Measurements from ENCODE around the gene KLHL29.
A peak's percentile ranks its signal among the peaks of the same experiment; 100 is the strongest.

KLHL29 gene

GRCh38 chr2:23457990-23458682 is 73.2 kb downstream of the KLHL29 start:
- Histone ChIP-seq H2AFZ (ENCODE audit: low read length) (no peak overlapping the region), H3K27ac (replicated peaks; ENCODE audit: low read length) (no peak overlapping the region), H2BK5ac (ENCODE audit: low read length) (no peak overlapping the region), H4K91ac (ENCODE audit: low read depth, low read length, poor library complexity) (no peak overlapping the region), H3K9me3 (replicated peaks in 1 of 2; ENCODE audit: control insufficient read depth in 2 of 2, insufficient read depth in 1 of 2, low read depth in 1 of 2, low read length in 2 of 2) (no peaks in the 10 kb centered on the region), H3K18ac (ENCODE audit: low read length) (no peak overlapping the region), H2AK5ac (ENCODE audit: low read depth, low read length) (peak overlapping the region; percentile 0), H2BK15ac (ENCODE audit: low read length) (no peak overlapping the region), H2BK120ac (ENCODE audit: low read depth, low read length) (no peak overlapping the region), H3K14ac (ENCODE audit: low read length) (no peak overlapping the region), H3K9ac (ENCODE audit: low read depth, low read length, poor library complexity) (no peak overlapping the region), H3K4ac (ENCODE audit: low read length) (no peak overlapping the region), H3K36me3 (replicated peaks in 1 of 2; ENCODE audit: control insufficient read depth in 2 of 2, insufficient read depth in 2 of 2, low read length in 2 of 2) (no peaks in the 10 kb centered on the region), H3K27me3 (ENCODE audit: control insufficient read depth in 3 of 3, insufficient read depth in 3 of 3, low read depth in 1 of 3, low read length in 3 of 3) (no peaks in the 10 kb centered on the region), H3K4me1 (ENCODE audit: control insufficient read depth in 2 of 2, insufficient read depth in 1 of 2, low read depth in 1 of 2, low read length in 2 of 2) (peaks cover 16 to 31% of the 10 kb centered on the region in 2 donors), H3K4me3 (ENCODE audit: low read length in 2 of 2) (no peak overlapping the region), H3K4me2 (ENCODE audit: insufficient read depth, low read length, poor library complexity, severe bottlenecking) (no peak overlapping the region), H2BK12ac (ENCODE audit: low read length) (no peak overlapping the region), H4K8ac (ENCODE audit: low read depth, low read length) (no peak overlapping the region), H3K79me1 (ENCODE audit: low read depth, low read length) (no peaks in the 10 kb centered on the region), H3K23ac (ENCODE audit: low read depth, low read length, poor library complexity) (no peak overlapping the region)
- DNase-seq (ENCODE audit: low spot score), result no peak
- WGBS, 2 donors (ENCODE audit: extremely low coverage in 2 of 2, insufficient read length in 2 of 2, insufficient replicate concordance in 1 of 2), result no CpG with 5 or more reads among the region's 13 CpGs

GRCh38 chr2:23459032-23459431 is 74.1 kb downstream of the KLHL29 start:
- no peaks in the 10 kb centered on the region for H3K79me1 ChIP-seq (ENCODE audit: low read depth, low read length)
- H2AK5ac ChIP-seq (ENCODE audit: low read depth, low read length), result no peak overlapping the region
- no CpG with 5 or more reads among the region's 2 CpGs for WGBS, 2 donors (ENCODE audit: extremely low coverage in 2 of 2, insufficient read length in 2 of 2, insufficient replicate concordance in 1 of 2)
- no peak overlapping the region for H2BK15ac ChIP-seq (ENCODE audit: low read length)
- no peaks in the 10 kb centered on the region for H3K27me3 ChIP-seq (ENCODE audit: control insufficient read depth in 3 of 3, insufficient read depth in 3 of 3, low read depth in 1 of 3, low read length in 3 of 3)
- H3K9ac ChIP-seq (ENCODE audit: low read depth, low read length, poor library complexity), result no peak overlapping the region
- peaks cover 13 to 24% of the 10 kb centered on the region in 2 donors for H3K4me1 ChIP-seq (ENCODE audit: control insufficient read depth in 2 of 2, insufficient read depth in 1 of 2, low read depth in 1 of 2, low read length in 2 of 2)
- H3K14ac ChIP-seq (ENCODE audit: low read length), result no peak overlapping the region
- no peak overlapping the region for H3K4me2 ChIP-seq (ENCODE audit: insufficient read depth, low read length, poor library complexity, severe bottlenecking)
- H3K27ac ChIP-seq (replicated peaks; ENCODE audit: low read length), result no peak overlapping the region
- H2BK5ac ChIP-seq (ENCODE audit: low read length), result no peak overlapping the region
- DNase-seq (ENCODE audit: low spot score), result no peak
- H2BK12ac ChIP-seq (ENCODE audit: low read length), result no peak overlapping the region
- no peak overlapping the region for H3K4me3 ChIP-seq (ENCODE audit: low read length in 2 of 2)
- no peak overlapping the region for H3K18ac ChIP-seq (ENCODE audit: low read length)
- no peak overlapping the region for H2BK120ac ChIP-seq (ENCODE audit: low read depth, low read length)
- H3K9me3 ChIP-seq (replicated peaks in 1 of 2; ENCODE audit: control insufficient read depth in 2 of 2, insufficient read depth in 1 of 2, low read depth in 1 of 2, low read length in 2 of 2), result no peaks in the 10 kb centered on the region
- no peak overlapping the region for H3K4ac ChIP-seq (ENCODE audit: low read length)
- H4K8ac ChIP-seq (ENCODE audit: low read depth, low read length), result no peak overlapping the region
- no peak overlapping the region for H4K91ac ChIP-seq (ENCODE audit: low read depth, low read length, poor library complexity)
- H3K36me3 ChIP-seq (replicated peaks in 1 of 2; ENCODE audit: control insufficient read depth in 2 of 2, insufficient read depth in 2 of 2, low read length in 2 of 2), result no peaks in the 10 kb centered on the region
- no peak overlapping the region for H3K23ac ChIP-seq (ENCODE audit: low read depth, low read length, poor library complexity)
- H2AFZ ChIP-seq (ENCODE audit: low read length), result no peak overlapping the region

GRCh38 chr2:23460228-23460627 is 75.2 kb downstream of the KLHL29 start:
- Histone ChIP-seq H3K4me2 (ENCODE audit: insufficient read depth, low read length, poor library complexity, severe bottlenecking) (no peak overlapping the region), H3K23ac (ENCODE audit: low read depth, low read length, poor library complexity) (no peak overlapping the region), H2BK120ac (ENCODE audit: low read depth, low read length) (no peak overlapping the region), H2AK5ac (ENCODE audit: low read depth, low read length) (no peak overlapping the region), H3K14ac (ENCODE audit: low read length) (no peak overlapping the region), H3K27me3 (ENCODE audit: control insufficient read depth in 3 of 3, insufficient read depth in 3 of 3, low read depth in 1 of 3, low read length in 3 of 3) (no peaks in the 10 kb centered on the region), H3K4ac (ENCODE audit: low read length) (no peak overlapping the region), H3K79me1 (ENCODE audit: low read depth, low read length) (no peaks in the 10 kb centered on the region), H3K9ac (ENCODE audit: low read depth, low read length, poor library complexity) (no peak overlapping the region), H2BK5ac (ENCODE audit: low read length) (no peak overlapping the region), H3K9me3 (replicated peaks in 1 of 2; ENCODE audit: control insufficient read depth in 2 of 2, insufficient read depth in 1 of 2, low read depth in 1 of 2, low read length in 2 of 2) (no peaks in the 10 kb centered on the region), H4K8ac (ENCODE audit: low read depth, low read length) (no peak overlapping the region), H3K4me3 (ENCODE audit: low read length in 2 of 2) (no peak overlapping the region), H2BK12ac (ENCODE audit: low read length) (no peak overlapping the region), H3K36me3 (replicated peaks in 1 of 2; ENCODE audit: control insufficient read depth in 2 of 2, insufficient read depth in 2 of 2, low read length in 2 of 2) (no peaks in the 10 kb centered on the region), H2AFZ (ENCODE audit: low read length) (no peak overlapping the region), H3K4me1 (ENCODE audit: control insufficient read depth in 2 of 2, insufficient read depth in 1 of 2, low read depth in 1 of 2, low read length in 2 of 2) (peaks cover 10 to 14% of the 10 kb centered on the region in 2 donors), H3K18ac (ENCODE audit: low read length) (peak overlapping the region; percentile 61), H4K91ac (ENCODE audit: low read depth, low read length, poor library complexity) (no peak overlapping the region), H2BK15ac (ENCODE audit: low read length) (no peak overlapping the region), H3K27ac (replicated peaks; ENCODE audit: low read length) (no peak overlapping the region)
- no CpG with 5 or more reads among the region's 1 CpG for WGBS, 2 donors (ENCODE audit: extremely low coverage in 2 of 2, insufficient read length in 2 of 2, insufficient replicate concordance in 1 of 2)
- DNase-seq (ENCODE audit: low spot score), result no peak

- H2BK15ac ChIP-seq (ENCODE audit: low read length), result no peak overlapping the region
- no peaks in the 10 kb centered on the region for H3K79me1 ChIP-seq (ENCODE audit: low read depth, low read length)
- H2BK120ac ChIP-seq (ENCODE audit: low read depth, low read length), result no peak overlapping the region
- H3K27ac ChIP-seq (replicated peaks; ENCODE audit: low read length), result no peak overlapping the region
- H2BK12ac ChIP-seq (ENCODE audit: low read length), result no peak overlapping the region
- no peak overlapping the region for H3K14ac ChIP-seq (ENCODE audit: low read length)
- no peak overlapping the region for H3K4me3 ChIP-seq (ENCODE audit: low read length in 2 of 2)
- H3K23ac ChIP-seq (ENCODE audit: low read depth, low read length, poor library complexity), result no peak overlapping the region
- H3K4ac ChIP-seq (ENCODE audit: low read length), result no peak overlapping the region
- H2AK5ac ChIP-seq (ENCODE audit: low read depth, low read length), result no peak overlapping the region
- no peaks in the 10 kb centered on the region for H3K27me3 ChIP-seq (ENCODE audit: control insufficient read depth in 3 of 3, insufficient read depth in 3 of 3, low read depth in 1 of 3, low read length in 3 of 3)
- H2BK5ac ChIP-seq (ENCODE audit: low read length), result no peak overlapping the region
- H3K18ac ChIP-seq (ENCODE audit: low read length), result no peak overlapping the region
- H2AFZ ChIP-seq (ENCODE audit: low read length), result no peak overlapping the region
- no peak for DNase-seq (ENCODE audit: low spot score)
- H4K91ac ChIP-seq (ENCODE audit: low read depth, low read length, poor library complexity), result no peak overlapping the region
- no peak overlapping the region for H3K4me2 ChIP-seq (ENCODE audit: insufficient read depth, low read length, poor library complexity, severe bottlenecking)
- peaks cover 7% of the 10 kb centered on the region in 2 donors for H3K4me1 ChIP-seq (ENCODE audit: control insufficient read depth in 2 of 2, insufficient read depth in 1 of 2, low read depth in 1 of 2, low read length in 2 of 2)
- no CpG with 5 or more reads among the region's 5 CpGs for WGBS, 2 donors (ENCODE audit: extremely low coverage in 2 of 2, insufficient read length in 2 of 2, insufficient replicate concordance in 1 of 2)
- no peak overlapping the region for H3K9ac ChIP-seq (ENCODE audit: low read depth, low read length, poor library complexity)
- H3K36me3 ChIP-seq (replicated peaks in 1 of 2; ENCODE audit: control insufficient read depth in 2 of 2, insufficient read depth in 2 of 2, low read length in 2 of 2), result no peaks in the 10 kb centered on the region
- H3K9me3 ChIP-seq (replicated peaks in 1 of 2; ENCODE audit: control insufficient read depth in 2 of 2, insufficient read depth in 1 of 2, low read depth in 1 of 2, low read length in 2 of 2), result no peaks in the 10 kb centered on the region
- H4K8ac ChIP-seq (ENCODE audit: low read depth, low read length), result no peak overlapping the region
Observed at GRCh38 chr2:23460993-23461392, 76.0 kb downstream of the KLHL29 start.
